CD4-positive, alpha-beta T cell treated with Interleukin-17A for 4 hours (primary cell): Measurements from ENCODE around the gene PPP2R2C.

Source experiments
- DNase-seq: peaks from one replicate; pipeline ENCODE4 v3.0.0-alpha.2; 2020; ENCODE audit warnings: mixed read lengths

The PPP2R2C gene

GRCh38 chr4:6472387-6473263 is at the start of gene PPP2R2C:
Gene PPP2R2C (minus strand): TSS chr4:6472614. CDS start chr4:6472229, 385 bp downstream.
- DNase-seq = no peak

- DNase-seq = no peak
Measured at GRCh38 chr4:6520978-6521377, 48.6 kb upstream of the PPP2R2C start.

GRCh38 chr4:6520051-6520636 is 47.7 kb upstream of the PPP2R2C start:
- DNase-seq = no peak

GRCh38 chr4:6517171-6517570 is 44.8 kb upstream of the PPP2R2C start:
- no peak for DNase-seq

- no peak for DNase-seq
Measured at GRCh38 chr4:6516762-6517161, 44.3 kb upstream of the PPP2R2C start.

GRCh38 chr4:6516281-6516680 is 43.9 kb upstream of the PPP2R2C start:
- no peak for DNase-seq

GRCh38 chr4:6513678-6514077 is 41.3 kb upstream of the PPP2R2C start:
- no peak for DNase-seq

- DNase-seq = no peak
Measured at GRCh38 chr4:6509587-6509986, 37.2 kb upstream of the PPP2R2C start.

- DNase-seq = no peak
Measured at GRCh38 chr4:6507345-6507744, 34.9 kb upstream of the PPP2R2C start.

- DNase-seq = no peak
Measured at GRCh38 chr4:6506616-6507140, 34.3 kb upstream of the PPP2R2C start.

GRCh38 chr4:6504900-6505496 is 32.6 kb upstream of the PPP2R2C start:
- DNase-seq = no peak

GRCh38 chr4:6502747-6503465 is 30.5 kb upstream of the PPP2R2C start:
- no peak for DNase-seq

- no peak for DNase-seq
Measured at GRCh38 chr4:6502147-6502546, 29.7 kb upstream of the PPP2R2C start.

GRCh38 chr4:6501171-6501570 is 28.8 kb upstream of the PPP2R2C start:
- no peak for DNase-seq

GRCh38 chr4:6500481-6501140 is 28.2 kb upstream of the PPP2R2C start:
- DNase-seq = no peak

- no peak for DNase-seq
Measured at GRCh38 chr4:6499238-6499600, 26.8 kb upstream of the PPP2R2C start.

GRCh38 chr4:6498511-6499237 is 26.3 kb upstream of the PPP2R2C start:
- no peak for DNase-seq

- DNase-seq = no peak
Measured at GRCh38 chr4:6497796-6498195, 25.4 kb upstream of the PPP2R2C start.

GRCh38 chr4:6495736-6496135 is 23.3 kb upstream of the PPP2R2C start:
- DNase-seq = no peak

- no peak for DNase-seq
Measured at GRCh38 chr4:6495296-6495590, 22.8 kb upstream of the PPP2R2C start.

GRCh38 chr4:6494431-6495295 is 22.2 kb upstream of the PPP2R2C start:
- no peak for DNase-seq
